Uterus (tissue), 2 donors: Measurements from ENCODE around the gene STAMBPL1.

Experiments used
- POLR2A ChIP-seq, 2 donors: fragments of 450-650 bp; IDR thresholded peaks; one replicate each; pipeline ENCODE4 v1.6.1; 2016; ENCODE audit warnings: antibody characterized with exemption in 2 of 2, mild to moderate bottlenecking in 1 of 2, moderate library complexity in 1 of 2
- TF ChIP-seq, protein P1 (sequence below), 4 experiments: fragments of 200-600 bp in 2 of 4; fragments of 450-650 bp in 2 of 4; sonication (generic) in 2 of 4; IDR thresholded peaks; one replicate each; pipeline ENCODE4 v1.5.1; 2016 to 2019; ENCODE audit warnings: antibody characterized with exemption in 4 of 4, mild to moderate bottlenecking in 2 of 4, moderate library complexity in 1 of 4

DNA sequence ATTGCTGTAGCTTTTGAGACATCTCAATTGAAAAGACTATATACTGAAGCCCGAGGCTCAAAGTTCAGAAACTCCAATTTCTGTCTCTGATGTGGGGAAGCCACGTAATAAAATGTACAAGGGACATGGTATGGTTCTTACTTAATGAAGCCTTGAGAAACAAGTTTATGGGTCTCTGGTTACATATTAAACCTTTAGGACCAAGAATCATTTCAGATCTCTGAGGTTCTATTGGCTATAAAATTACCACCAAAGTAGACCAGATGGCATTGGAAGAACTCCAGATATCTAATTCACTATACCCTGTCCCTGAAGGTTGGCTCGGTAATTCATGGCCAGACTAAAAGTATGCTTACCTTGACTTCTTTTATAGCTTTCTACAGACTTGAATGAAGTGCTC, 23.7 kb downstream of the STAMBPL1 start:
- TF ChIP-seq, protein P1, sequence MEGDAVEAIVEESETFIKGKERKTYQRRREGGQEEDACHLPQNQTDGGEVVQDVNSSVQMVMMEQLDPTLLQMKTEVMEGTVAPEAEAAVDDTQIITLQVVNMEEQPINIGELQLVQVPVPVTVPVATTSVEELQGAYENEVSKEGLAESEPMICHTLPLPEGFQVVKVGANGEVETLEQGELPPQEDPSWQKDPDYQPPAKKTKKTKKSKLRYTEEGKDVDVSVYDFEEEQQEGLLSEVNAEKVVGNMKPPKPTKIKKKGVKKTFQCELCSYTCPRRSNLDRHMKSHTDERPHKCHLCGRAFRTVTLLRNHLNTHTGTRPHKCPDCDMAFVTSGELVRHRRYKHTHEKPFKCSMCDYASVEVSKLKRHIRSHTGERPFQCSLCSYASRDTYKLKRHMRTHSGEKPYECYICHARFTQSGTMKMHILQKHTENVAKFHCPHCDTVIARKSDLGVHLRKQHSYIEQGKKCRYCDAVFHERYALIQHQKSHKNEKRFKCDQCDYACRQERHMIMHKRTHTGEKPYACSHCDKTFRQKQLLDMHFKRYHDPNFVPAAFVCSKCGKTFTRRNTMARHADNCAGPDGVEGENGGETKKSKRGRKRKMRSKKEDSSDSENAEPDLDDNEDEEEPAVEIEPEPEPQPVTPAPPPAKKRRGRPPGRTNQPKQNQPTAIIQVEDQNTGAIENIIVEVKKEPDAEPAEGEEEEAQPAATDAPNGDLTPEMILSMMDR (IDR thresholded peaks at IDR 0.05): no peak
- TF ChIP-seq POLR2A (IDR thresholded peaks at IDR 0.05): no peak
